ENCODE data around the gene C1orf21.

C1orf21 gene

DNA sequence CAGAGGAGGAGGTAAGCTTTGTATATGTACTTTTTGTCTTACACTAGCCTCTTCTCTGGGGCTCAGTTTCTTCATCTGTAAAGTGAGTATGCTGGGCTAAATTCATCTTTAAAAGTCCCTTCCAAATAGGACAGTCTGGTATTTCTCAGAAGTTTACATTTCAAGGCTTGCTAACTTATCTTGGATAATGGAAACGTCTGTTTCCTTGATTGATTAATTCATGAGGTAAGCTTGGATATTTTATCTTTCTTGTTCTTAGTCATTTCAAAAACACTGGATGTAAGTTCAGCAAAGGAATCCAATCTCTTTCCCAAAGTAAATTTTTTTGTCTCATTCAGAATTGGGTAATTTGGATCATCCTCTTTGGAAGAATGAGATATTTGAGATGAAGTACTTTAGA is 256.8 kb downstream of the C1orf21 start:
- ATAC-seq, result no peak
- TF ChIP-seq SNAI2 (CRISPR knock-in tag; IDR thresholded peaks at IDR 0.05), result no peak
- TF ChIP-seq, protein P1, sequence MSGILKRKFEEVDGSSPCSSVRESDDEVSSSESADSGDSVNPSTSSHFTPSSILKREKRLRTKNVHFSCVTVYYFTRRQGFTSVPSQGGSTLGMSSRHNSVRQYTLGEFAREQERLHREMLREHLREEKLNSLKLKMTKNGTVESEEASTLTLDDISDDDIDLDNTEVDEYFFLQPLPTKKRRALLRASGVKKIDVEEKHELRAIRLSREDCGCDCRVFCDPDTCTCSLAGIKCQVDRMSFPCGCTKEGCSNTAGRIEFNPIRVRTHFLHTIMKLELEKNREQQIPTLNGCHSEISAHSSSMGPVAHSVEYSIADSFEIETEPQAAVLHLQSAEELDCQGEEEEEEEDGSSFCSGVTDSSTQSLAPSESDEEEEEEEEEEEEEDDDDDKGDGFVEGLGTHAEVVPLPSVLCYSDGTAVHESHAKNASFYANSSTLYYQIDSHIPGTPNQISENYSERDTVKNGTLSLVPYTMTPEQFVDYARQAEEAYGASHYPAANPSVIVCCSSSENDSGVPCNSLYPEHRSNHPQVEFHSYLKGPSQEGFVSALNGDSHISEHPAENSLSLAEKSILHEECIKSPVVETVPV (CRISPR knock-in tag; IDR thresholded peaks at IDR 0.05), result no peak
- TF ChIP-seq ZFP30 (CRISPR knock-in tag; IDR thresholded peaks at IDR 0.05), result no peak
- no peak for TF ChIP-seq ZFP3 (CRISPR knock-in tag; IDR thresholded peaks at IDR 0.05)
- no peak for TF ChIP-seq OSR1 (CRISPR knock-in tag; IDR thresholded peaks at IDR 0.05)
- TF ChIP-seq CSDC2 (CRISPR knock-in tag; IDR thresholded peaks at IDR 0.05), result no peak
- TF ChIP-seq ZNF8 (CRISPR knock-in tag; IDR thresholded peaks at IDR 0.05), result no peak
- TF ChIP-seq, protein P2, sequence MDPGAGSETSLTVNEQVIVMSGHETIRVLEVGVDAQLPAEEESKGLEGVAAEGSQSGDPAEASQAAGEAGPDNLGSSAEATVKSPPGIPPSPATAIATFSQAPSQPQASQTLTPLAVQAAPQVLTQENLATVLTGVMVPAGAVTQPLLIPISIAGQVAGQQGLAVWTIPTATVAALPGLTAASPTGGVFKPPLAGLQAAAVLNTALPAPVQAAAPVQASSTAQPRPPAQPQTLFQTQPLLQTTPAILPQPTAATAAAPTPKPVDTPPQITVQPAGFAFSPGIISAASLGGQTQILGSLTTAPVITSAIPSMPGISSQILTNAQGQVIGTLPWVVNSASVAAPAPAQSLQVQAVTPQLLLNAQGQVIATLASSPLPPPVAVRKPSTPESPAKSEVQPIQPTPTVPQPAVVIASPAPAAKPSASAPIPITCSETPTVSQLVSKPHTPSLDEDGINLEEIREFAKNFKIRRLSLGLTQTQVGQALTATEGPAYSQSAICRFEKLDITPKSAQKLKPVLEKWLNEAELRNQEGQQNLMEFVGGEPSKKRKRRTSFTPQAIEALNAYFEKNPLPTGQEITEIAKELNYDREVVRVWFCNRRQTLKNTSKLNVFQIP (CRISPR knock-in tag; IDR thresholded peaks at IDR 0.05; ENCODE audit: borderline replicate concordance, low read depth), result no peak
- TF ChIP-seq, protein P3, sequence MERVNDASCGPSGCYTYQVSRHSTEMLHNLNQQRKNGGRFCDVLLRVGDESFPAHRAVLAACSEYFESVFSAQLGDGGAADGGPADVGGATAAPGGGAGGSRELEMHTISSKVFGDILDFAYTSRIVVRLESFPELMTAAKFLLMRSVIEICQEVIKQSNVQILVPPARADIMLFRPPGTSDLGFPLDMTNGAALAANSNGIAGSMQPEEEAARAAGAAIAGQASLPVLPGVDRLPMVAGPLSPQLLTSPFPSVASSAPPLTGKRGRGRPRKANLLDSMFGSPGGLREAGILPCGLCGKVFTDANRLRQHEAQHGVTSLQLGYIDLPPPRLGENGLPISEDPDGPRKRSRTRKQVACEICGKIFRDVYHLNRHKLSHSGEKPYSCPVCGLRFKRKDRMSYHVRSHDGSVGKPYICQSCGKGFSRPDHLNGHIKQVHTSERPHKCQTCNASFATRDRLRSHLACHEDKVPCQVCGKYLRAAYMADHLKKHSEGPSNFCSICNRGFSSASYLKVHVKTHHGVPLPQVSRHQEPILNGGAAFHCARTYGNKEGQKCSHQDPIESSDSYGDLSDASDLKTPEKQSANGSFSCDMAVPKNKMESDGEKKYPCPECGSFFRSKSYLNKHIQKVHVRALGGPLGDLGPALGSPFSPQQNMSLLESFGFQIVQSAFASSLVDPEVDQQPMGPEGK (CRISPR knock-in tag; IDR thresholded peaks at IDR 0.05; ENCODE audit: borderline replicate concordance), result no peak
- no peak for TF ChIP-seq ARNTL (CRISPR knock-in tag; IDR thresholded peaks at IDR 0.05; ENCODE audit: borderline replicate concordance, low read depth)
- no peak for TF ChIP-seq RARB (CRISPR knock-in tag; IDR thresholded peaks at IDR 0.05)
- no peak for TF ChIP-seq TCF4 (CRISPR knock-in tag; IDR thresholded peaks at IDR 0.05; ENCODE audit: borderline replicate concordance)
- TF ChIP-seq GLIS3 (CRISPR knock-in tag; IDR thresholded peaks at IDR 0.05), result no peak
- TF ChIP-seq, protein P4, sequence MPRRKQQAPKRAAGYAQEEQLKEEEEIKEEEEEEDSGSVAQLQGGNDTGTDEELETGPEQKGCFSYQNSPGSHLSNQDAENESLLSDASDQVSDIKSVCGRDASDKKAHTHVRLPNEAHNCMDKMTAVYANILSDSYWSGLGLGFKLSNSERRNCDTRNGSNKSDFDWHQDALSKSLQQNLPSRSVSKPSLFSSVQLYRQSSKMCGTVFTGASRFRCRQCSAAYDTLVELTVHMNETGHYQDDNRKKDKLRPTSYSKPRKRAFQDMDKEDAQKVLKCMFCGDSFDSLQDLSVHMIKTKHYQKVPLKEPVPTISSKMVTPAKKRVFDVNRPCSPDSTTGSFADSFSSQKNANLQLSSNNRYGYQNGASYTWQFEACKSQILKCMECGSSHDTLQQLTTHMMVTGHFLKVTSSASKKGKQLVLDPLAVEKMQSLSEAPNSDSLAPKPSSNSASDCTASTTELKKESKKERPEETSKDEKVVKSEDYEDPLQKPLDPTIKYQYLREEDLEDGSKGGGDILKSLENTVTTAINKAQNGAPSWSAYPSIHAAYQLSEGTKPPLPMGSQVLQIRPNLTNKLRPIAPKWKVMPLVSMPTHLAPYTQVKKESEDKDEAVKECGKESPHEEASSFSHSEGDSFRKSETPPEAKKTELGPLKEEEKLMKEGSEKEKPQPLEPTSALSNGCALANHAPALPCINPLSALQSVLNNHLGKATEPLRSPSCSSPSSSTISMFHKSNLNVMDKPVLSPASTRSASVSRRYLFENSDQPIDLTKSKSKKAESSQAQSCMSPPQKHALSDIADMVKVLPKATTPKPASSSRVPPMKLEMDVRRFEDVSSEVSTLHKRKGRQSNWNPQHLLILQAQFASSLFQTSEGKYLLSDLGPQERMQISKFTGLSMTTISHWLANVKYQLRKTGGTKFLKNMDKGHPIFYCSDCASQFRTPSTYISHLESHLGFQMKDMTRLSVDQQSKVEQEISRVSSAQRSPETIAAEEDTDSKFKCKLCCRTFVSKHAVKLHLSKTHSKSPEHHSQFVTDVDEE (CRISPR knock-in tag; IDR thresholded peaks at IDR 0.05), result no peak
- no peak for TF ChIP-seq ZNF565 (CRISPR knock-in tag; conservative IDR thresholded peaks at IDR 0.05; ENCODE audit: low read depth)
- no peak for TF ChIP-seq PPARA (CRISPR knock-in tag; IDR thresholded peaks at IDR 0.05; ENCODE audit: borderline replicate concordance)
- TF ChIP-seq ZNF70 (CRISPR knock-in tag; IDR thresholded peaks at IDR 0.05), result no peak
- TF ChIP-seq BACH2 (CRISPR knock-in tag; IDR thresholded peaks at IDR 0.05; ENCODE audit: borderline replicate concordance), result no peak
- TF ChIP-seq, protein P5, sequence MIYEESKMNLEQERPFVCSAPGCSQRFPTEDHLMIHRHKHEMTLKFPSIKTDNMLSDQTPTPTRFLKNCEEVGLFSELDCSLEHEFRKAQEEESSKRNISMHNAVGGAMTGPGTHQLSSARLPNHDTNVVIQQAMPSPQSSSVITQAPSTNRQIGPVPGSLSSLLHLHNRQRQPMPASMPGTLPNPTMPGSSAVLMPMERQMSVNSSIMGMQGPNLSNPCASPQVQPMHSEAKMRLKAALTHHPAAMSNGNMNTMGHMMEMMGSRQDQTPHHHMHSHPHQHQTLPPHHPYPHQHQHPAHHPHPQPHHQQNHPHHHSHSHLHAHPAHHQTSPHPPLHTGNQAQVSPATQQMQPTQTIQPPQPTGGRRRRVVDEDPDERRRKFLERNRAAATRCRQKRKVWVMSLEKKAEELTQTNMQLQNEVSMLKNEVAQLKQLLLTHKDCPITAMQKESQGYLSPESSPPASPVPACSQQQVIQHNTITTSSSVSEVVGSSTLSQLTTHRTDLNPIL (CRISPR knock-in tag; IDR thresholded peaks at IDR 0.05; ENCODE audit: low read depth), result no peak

DNA sequence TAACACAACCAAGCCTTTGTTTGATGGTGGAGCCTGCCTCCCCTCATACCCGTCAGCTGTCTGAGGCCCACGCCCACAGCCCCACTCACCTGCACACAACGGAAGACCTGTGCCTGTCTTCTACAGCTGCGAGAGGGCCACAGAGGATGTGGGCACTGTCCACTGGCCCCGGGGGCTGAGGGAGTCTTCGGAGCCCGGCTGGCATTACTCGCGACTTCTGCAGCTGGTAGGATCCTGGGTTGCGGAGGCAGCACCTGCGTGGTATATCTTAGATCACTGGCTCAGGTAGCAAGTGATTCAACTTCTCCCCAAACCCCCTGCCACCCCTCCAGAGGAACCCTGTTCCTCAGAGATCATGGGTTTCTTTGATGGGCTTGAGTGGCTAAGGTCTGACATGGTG is 257.9 kb downstream of the C1orf21 start:
- TF ChIP-seq, protein P1 (CRISPR knock-in tag; IDR thresholded peaks at IDR 0.05), result no peak
- TF ChIP-seq, protein P4 (CRISPR knock-in tag; IDR thresholded peaks at IDR 0.05), result no peak
- TF ChIP-seq, protein P5 (CRISPR knock-in tag; IDR thresholded peaks at IDR 0.05; ENCODE audit: low read depth), result no peak
- no peak for TF ChIP-seq OSR1 (CRISPR knock-in tag; IDR thresholded peaks at IDR 0.05)
- no peak for TF ChIP-seq ZNF70 (CRISPR knock-in tag; IDR thresholded peaks at IDR 0.05)
- no peak for TF ChIP-seq ARNTL (CRISPR knock-in tag; IDR thresholded peaks at IDR 0.05; ENCODE audit: borderline replicate concordance, low read depth)
- TF ChIP-seq, protein P3 (CRISPR knock-in tag; IDR thresholded peaks at IDR 0.05; ENCODE audit: borderline replicate concordance), result no peak
- no peak for TF ChIP-seq TCF4 (CRISPR knock-in tag; IDR thresholded peaks at IDR 0.05; ENCODE audit: borderline replicate concordance)
- TF ChIP-seq RARB (CRISPR knock-in tag; IDR thresholded peaks at IDR 0.05), result no peak
- no peak for TF ChIP-seq ZFP3 (CRISPR knock-in tag; IDR thresholded peaks at IDR 0.05)
- no peak for TF ChIP-seq ISL1 (CRISPR knock-in tag; IDR thresholded peaks at IDR 0.05)
- no peak for TF ChIP-seq ZNF565 (CRISPR knock-in tag; conservative IDR thresholded peaks at IDR 0.05; ENCODE audit: low read depth)
- no peak for TF ChIP-seq ZFP30 (CRISPR knock-in tag; IDR thresholded peaks at IDR 0.05)
- no peak for TF ChIP-seq PPARA (CRISPR knock-in tag; IDR thresholded peaks at IDR 0.05; ENCODE audit: borderline replicate concordance)
- no peak for TF ChIP-seq TOX (CRISPR knock-in tag; IDR thresholded peaks at IDR 0.05; ENCODE audit: borderline replicate concordance)
- ATAC-seq, result no peak
